CD4-positive, alpha-beta T cell treated with Interleukin-6 at 100 ng/mL for 8 hours (primary cell): ENCODE measurements around the gene STRIP2.
"Not testable (repeated sequence)": the region's sequence is repeated elsewhere in the genome, so short reads cannot be mapped to it uniquely, and the experiment has no call there.

Experiments
- DNase-seq: peaks from one replicate; pipeline ENCODE4 v3.0.0-alpha.2; 2020; ENCODE audit warnings: mixed read lengths, low spot score

Gene STRIP2

DNA sequence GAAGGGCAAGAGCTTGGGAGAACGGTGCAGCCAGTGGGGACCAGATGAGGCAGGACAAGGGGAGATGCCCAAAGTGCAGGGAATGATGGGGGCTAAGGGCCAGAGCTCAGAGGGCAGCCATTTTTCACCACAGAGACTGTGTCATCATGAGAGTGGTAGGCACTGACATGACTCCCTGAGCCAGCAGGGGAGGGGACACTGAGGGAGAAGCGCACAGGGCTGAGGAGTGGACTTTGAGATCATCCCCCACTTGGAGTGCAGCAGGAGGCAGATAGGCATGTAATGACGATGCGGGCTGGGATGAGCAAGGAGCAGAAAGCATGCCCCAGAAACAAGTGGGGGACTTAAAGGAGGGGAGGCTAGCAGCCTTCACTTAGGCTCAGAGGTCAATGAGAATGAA lies 62.9 kb downstream of the STRIP2 start:
- DNase-seq: no peak

GRCh38 chr7:129498021-129498420 lies 63.8 kb downstream of the STRIP2 start:
- no peak for DNase-seq

- DNase-seq: no peak
These were observed 65.8 kb downstream of the STRIP2 start for GRCh38 chr7:129499999-129500398.

DNA sequence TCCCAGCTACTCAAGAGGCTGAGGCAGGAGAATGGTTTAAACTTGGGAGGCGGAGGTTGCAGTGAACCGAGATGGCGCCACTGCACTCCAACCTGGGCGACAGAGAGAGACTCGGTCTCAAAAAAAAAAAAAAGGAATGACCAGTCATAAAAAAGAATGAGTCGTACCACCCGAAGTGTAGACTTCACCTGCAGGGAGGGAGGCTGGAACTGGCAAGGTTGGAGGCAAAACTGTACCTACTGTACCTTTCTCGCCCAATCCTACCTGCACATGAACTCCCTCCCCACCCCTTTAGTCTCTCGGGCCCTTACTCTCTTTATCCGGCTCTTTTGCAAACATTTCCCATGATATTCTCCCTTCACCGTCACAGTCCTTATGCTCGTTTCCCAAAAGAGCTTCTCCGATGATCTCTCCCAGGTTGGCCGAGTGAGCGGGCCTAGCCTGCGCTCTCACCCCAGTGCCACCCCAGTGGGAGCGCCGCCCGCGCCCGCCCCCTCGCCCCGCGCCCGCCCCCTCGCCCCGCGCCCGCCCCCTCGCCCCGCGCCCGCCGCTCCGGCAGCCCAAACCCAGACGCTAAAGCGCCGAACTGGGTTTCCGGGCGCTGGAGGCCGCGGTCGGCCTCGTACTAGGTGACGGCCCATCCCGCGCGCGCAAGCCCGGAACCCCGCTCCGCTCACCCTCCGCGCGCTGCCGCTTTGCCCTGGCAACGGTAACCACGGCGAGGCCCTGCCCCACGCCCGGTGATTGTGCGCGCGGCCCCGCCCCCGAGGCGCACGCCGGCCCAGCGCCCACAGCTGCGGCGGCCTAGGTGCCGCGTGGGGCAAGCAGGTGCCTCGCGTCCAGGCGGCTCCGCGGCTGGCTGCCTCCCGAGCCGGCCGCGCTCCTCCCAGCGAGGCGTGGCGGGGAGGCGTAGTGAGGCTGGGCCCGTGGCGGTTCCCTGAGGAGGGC lies 67.8 kb downstream of the STRIP2 start, which contains the start of gene SMKR1:
SMKR1 (plus strand) TSS at position 772 of the 948 bp plus-strand sequence. CDS start 294 bp downstream, outside the sequence.
- DNase-seq: peak; percentile 92

DNA sequence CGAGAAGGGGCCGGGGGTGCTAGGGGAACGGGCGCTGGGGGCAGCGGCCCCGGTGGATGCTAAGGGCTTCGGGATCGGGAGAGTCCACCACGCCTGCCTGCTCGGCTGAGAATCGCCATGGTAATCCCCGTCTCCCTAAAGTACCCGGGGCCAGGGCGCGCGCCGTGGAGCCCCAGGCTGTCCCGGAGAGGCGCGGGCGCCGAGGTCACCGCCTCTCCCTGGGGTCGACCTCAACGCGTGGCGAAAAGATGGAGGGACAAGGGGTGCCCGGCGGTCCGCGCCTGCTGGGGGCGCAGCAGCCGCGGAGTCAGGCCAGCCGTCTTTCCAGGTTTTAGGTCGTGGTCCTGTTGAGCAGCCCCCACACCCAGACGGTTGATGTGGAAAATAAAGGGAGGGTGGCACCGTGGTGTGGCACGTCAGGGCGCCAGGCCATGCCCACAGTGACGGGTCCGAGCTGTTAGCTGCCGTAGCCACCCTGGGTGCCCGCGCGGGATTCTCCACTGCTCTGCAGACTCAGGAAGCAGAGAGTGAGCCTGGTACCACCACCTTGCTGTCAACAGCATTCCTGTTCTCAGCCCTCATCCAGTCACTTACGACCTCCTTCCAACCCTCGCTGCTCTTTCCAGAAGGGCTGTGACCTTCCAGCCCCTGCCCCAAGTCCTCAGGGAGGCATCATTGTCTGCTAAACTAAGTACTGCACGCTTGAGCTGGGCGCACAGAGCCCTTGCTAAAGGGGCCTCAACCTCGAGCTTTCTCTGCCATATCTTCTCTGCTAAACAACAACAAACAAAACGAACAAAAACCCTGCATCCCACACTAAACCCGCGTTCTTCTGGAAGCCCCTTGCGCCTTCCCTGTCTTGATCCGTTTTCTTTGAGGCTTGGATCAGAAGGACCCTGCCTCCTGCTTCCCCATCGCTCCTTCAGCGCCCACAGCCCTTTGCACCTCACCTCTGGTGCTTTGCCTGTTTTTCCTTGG lies 68.8 kb downstream of the STRIP2 start:
- no peak for DNase-seq

DNA sequence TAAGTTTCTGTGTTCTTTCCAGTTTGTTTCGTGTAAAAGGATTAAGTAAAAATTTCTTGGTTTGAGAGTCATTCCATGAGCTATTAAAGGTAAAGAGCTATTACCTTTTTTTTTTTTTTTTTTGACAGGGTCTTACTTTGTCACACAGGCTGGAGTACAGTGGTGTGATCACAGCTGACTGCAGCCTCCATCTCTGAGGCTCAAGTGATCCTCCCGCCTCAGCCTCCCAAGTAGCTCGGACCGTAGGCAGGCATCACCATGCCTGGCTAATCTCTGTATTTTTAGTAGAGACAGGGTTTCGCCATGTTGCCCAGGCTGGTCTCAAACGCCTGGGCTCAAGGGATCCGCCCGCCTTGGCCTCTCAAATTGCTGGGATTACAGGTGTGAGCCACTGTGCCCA lies 69.5 kb downstream of the STRIP2 start:
- DNase-seq: no peak

GRCh38 chr7:129512192-129512591 lies 78.0 kb downstream of the STRIP2 start:
- no peak for DNase-seq

GRCh38 chr7:129513546-129513945 lies 79.3 kb downstream of the STRIP2 start:
- DNase-seq: no peak

DNA sequence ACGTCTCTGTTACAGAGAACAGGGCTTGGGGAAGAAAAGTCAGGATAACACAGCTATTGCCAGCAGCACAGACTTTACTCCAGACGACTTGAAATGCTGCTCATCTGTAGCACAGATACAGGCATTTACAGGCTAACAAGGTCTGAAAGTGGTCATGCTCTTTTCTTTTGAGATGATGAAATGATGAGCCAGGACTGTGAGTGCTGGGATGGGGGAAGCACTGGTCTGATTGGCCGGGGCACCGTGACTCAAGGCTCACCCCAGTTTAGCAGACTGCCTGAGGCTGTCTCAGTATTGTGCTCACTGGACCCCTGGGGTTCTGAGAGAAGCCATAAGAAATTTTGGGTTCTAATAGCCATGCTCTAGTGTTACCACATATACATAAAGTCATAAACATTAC lies 80.5 kb downstream of the STRIP2 start:
- no peak for DNase-seq

DNA sequence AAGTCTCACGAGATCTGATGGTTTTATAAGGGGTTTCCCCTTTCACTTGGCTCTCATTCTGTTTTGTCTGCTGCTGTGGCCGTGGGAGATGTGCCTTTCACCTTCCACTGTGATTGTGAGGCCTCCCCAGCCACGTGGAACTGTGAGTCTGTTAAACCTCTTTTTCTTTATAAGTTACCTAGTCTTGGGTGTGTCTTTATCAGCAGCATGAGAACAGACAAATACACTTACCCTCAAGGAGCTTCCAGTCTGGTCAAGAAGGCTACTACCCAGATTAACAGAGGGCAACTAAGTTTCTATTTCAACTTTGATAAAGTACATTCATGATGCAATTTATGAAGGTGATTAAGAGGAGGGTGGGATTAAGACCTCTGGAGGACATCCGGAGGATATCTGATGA lies 81.1 kb downstream of the STRIP2 start:
- no peak for DNase-seq

DNA sequence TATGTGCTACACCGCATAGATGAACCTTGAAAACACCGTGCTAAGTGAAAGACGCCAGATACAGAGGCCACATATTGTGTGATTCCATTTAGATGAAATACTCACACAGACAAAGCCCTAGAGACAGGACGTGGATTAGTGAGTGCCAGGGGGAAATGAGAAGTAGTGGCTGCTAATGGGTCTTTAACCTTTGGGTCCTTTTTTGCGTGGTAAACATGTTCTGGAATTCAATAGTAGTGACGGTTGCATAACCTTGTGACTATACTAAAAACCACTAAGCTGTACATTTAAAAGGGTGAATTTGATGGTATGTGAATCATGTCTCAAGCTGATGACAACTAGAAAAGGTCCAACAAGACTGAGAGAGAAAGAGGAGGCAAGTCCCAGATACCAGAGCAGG lies 83.7 kb downstream of the STRIP2 start:
- DNase-seq: no peak

- DNase-seq: no peak
These were observed 85.2 kb downstream of the STRIP2 start for GRCh38 chr7:129519464-129519863.

- DNase-seq: no peak
These were observed 88.1 kb downstream of the STRIP2 start for GRCh38 chr7:129522088-129522970.

DNA sequence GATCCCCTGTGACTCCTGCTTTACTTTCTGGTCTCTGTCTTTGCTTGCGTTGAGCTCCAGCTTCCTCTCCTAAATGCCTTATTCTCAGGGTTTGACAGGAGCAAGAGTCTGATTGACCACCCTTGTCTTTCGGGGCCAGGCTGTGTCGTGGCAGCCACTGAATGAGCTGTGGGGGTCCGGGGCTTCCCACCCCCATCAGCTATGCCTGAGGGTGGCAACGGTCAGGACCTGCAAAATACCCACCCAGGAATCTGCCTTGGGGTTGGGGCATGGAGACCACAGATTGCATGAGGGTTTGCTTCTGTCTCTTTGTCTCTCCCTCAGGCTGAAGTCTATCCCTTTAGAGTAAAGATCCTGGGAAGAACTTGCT lies 88.7 kb downstream of the STRIP2 start:
- DNase-seq: no peak

- no peak for DNase-seq
These were observed 89.7 kb downstream of the STRIP2 start for GRCh38 chr7:129523924-129524323.

DNA sequence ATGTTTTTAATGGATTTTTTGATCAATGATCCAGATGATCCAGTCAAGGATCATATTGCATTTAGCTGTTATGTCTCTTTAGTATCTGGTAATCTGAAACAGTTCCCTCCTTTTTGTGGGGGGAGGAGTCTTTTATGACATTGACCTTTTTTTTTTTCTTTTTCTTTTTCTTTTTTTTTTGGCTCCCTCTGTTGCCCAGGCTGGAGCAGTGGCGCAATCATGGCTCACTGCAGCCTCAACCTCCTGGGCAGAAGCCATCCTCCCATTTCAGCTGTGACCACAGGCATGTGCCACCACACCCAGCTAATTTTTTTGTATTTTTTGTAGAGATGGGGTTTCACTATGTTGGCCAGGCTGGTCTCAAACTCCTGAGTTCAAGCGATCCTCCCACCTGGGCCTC lies 90.2 kb downstream of the STRIP2 start:
- not testable (repeated sequence) for DNase-seq

GRCh38 chr7:129525225-129525862 lies 91.1 kb downstream of the STRIP2 start:
- DNase-seq: no peak

DNA sequence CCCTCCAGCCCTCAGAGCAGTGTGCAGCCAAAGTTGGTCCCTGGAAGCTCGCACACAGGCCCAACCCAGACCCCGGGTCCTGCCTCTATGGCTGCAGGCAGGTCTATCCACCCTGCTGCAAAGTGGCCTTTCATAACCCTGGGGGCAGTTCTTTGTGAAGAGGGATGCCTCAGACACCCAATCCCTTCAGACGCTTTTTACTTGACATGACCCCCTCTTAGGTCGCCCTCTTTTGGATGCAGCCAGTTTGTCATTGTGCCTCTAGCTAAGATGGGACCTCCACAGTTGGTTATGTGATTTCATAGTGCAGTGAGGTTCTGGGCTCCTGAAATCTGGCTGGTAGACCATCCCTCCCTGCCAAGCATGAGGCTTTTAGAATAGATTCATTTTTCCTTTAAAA lies 95.4 kb downstream of the STRIP2 start:
- no peak for DNase-seq

DNA sequence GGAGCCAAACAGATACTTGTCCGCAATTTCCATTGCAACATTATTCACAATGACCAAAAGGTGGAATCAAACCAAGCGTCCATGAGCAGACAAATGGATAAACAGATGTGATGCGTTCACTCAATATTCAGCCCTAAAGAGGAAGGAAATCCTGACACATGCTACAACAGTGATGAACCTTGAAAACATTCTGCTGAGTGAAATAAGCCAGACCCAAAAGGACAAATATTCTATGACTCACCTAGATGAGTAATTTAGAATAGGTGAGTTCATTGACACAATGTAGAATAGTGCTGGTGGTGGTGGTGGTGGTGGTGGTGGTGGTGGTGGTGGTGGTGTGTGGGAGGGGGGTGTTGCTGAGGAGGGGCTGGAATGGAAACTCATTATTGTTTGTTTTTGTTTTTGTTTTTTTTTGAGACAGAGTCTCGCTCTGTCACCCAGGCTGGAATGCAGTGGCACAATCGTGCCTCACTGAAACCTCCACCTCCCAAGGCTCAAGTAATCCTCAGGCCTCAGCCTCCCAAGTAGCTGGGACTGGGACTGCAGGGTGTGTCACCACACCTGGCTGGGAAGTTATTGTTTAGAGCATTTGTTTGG lies 96.7 kb downstream of the STRIP2 start:
- DNase-seq: peak; percentile 10

DNA sequence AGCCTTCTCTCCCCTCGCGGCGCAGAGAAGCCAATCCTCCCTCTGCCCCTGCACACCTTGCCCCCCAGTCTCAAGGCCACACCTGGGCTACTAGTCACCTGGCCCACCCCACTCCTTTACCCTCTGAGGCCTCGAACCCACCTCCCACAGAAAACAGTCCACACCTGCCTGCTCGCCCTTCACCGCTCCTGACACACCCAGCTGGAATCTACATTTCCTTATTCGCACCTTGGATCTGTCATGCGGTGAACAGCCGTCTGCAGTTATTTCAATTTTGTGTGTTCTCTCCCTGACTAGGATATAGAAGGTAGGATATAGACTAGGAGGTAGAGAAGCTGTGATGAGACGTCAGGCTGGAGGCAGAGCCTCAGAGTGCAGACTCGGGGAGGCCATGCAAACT lies 97.5 kb downstream of the STRIP2 start:
- no peak for DNase-seq

GRCh38 chr7:129532375-129532774 lies 98.1 kb downstream of the STRIP2 start:
- DNase-seq: no peak
